NT2/D1 (cell line): ENCODE data around the gene IGF2R.

Experiments used
- SUZ12 ChIP-seq: IDR thresholded peaks from 2 replicates; pipeline ENCODE4 v1.6.1; 2011; ENCODE audit not compliant: insufficient read length, insufficient read depth; ENCODE audit errors: extremely low read depth
- YY1 ChIP-seq: IDR thresholded peaks from 2 replicates; pipeline ENCODE4 v1.6.1; 2011; ENCODE audit not compliant: insufficient read length, insufficient read depth

GRCh38 chr6:160030103-160030502 is 61.2 kb downstream of the IGF2R start:
- no peak for TF ChIP-seq SUZ12
- no peak for TF ChIP-seq YY1
